Femur (tissue), 1 donor: ENCODE results near the gene RTL5.

Source experiments
- DNase-seq: peaks from one replicate; pipeline ENCODE4 v3.0.0-alpha.2; 2017

Gene RTL5

GRCh38 chrX:72129661-72130060, 2.1 kb downstream of the RTL5 start:
- DNase-seq: no peak

DNA sequence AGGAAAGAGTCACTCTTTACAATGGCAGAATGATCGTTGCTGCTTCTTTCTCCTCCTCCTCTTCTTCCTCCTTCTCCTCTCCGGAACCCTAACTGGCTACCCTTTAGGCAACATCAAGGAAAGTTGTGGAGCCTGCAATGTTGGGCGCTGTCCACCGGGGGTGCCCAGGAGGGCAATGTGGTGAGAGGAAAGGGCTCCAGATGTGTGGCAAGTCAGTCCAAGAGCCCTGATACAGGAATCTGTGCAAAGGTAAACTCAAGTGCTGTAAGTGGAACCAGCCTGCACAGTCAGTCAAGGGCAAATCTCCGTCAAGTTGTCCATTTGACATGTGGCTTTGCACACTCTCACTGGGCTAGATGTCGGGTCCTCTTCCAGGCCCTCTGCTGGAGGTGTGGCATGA, 2.8 kb downstream of the RTL5 start:
- no peak for DNase-seq

- DNase-seq: no peak
These were observed 3.4 kb downstream of the RTL5 start for GRCh38 chrX:72128183-72128834.

- no peak for DNase-seq
These were observed 4.4 kb downstream of the RTL5 start for GRCh38 chrX:72127332-72127731.

DNA sequence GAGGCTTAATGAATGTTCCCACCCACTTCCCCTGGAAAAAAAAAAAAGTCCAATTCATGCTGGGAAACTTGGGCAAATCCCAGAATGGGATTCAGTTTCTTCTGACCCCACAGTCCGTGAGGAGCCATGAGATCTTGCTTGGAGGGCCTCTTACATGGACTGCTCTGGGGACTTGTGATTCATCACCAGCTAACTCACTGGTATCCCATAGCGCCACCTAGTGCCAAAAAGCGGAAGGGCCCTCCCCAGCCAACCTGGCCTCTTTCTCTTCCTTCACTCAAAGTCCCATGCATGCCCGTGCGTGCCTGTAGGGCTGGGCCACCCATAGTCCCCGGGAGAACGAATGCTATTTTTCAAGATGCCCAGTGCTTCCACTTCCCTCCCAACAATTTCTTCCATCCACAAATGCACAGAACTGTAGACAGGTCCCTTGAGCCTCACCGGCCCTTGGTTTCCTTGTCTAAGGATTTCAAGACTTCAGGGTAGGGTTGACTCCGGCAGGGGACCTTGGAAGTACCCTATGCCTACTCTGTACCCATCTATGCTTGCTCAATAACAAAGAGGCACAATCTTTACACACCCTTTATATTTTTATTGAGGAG, 5.1 kb downstream of the RTL5 start:
- DNase-seq: peak; percentile 89

- peak; percentile 30 for DNase-seq
These were observed 5.7 kb downstream of the RTL5 start for GRCh38 chrX:72126048-72126415.

DNA sequence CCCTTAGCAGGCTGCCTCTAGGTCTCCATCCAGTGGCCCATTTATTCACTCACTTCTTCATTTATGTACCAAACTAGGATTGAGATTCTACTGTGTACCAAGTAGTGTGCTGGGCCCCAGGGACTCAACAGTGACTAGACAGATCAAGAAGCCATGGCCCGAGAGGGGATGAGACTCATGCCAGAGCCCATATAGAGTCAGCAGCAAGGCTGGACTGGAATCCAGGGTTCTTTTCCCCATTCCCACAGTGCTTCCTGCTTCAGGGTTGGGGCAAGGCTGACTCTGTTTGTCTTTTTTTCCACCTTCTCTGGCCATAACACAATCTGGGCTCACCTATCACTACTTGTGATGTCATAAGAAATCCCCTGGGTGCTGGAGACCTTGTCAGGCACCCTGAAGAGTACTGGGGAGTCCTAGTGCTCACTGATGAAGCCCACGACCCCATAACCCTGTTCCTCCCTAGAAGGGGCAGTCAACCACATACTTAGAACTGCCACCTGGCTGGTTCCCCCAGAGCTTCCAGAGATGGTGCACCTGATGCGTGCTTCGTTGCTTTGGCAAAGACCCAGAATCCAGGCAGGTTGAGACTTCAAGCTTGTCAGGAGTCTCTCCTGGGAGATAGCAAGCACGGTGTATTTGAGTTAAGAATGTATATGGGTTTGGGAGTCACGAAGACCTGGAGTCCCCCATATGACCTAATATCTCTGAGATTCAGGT, 6.2 kb downstream of the RTL5 start:
- peak; percentile 15 for DNase-seq

- peak; percentile 8 for DNase-seq
These were observed 7.0 kb downstream of the RTL5 start for GRCh38 chrX:72124540-72125201.

GRCh38 chrX:72123471-72124185, 8.1 kb downstream of the RTL5 start:
- peak; percentile 73 for DNase-seq

- DNase-seq: peak; percentile 11
These were observed 8.9 kb downstream of the RTL5 start for GRCh38 chrX:72122621-72123337.

GRCh38 chrX:72121383-72121782, 10.3 kb downstream of the RTL5 start:
- DNase-seq: peak; percentile 71

- no peak for DNase-seq
These were observed 10.9 kb downstream of the RTL5 start for GRCh38 chrX:72120837-72121236.

DNA sequence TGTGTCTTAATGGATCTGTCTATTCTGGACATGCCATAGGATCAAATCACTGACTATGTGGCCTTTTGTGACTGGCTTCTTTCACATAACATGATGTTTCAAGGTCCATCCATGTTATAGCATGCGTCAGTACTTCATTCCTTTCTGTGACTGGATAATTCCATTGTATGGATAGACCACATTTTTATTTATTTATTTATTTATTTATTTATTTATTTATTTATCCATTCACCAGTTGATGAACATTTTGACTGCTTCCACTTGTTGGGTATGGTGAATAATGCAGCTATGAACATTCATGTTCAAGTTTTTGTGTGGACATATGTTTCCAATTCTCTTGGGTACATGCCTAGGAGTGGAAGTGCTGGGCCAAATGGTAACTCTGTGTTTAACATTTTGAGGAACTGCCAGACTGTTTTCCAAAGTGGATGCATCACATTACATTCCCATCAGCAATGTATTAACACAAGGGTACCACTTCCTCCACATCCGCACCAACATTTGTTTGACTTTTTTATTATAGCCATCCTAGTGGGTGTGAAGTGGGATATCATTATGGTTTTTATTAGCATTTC, 14.0 kb downstream of the RTL5 start:
- DNase-seq: no peak

DNA sequence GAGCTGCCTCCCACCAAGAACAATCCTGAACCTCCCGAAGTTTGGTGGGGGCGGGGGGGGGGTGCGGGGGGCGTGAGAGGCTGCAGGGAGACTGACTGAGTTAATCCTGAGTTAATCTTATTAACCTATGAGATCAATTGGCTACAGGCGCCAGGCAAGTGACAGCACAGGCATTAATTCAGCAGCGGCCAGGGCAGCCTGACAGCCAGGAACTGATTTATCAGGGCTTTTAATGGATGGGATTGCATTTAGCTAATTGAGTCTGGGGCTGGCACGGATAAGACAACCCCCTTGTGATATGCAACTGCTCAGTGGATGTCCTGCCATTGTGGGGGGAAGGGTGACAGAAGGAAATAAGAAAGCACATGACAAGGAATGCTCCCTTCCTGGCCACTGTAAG, 16.3 kb downstream of the RTL5 start:
- DNase-seq: no peak

GRCh38 chrX:72114807-72115206, 16.9 kb downstream of the RTL5 start:
- no peak for DNase-seq

DNA sequence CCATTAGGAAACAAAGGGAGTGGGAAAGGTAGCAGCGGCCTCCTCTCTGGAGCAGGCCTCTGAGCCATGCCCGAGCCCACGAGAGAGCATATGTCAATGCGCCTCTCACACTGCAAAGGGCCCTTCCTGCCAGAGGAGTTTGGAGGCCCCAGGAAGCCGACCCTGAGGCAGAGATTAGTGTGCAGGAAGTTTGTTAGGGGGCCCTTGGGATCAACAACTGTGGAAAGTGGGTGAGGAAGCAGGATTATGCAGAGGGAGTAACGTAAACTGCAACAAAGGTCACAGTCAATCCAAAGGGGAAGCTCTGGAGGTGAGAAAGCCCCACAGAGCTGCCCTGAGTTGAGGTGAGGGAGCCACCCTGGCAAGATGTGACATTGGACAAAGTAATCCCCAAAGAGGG, 17.4 kb downstream of the RTL5 start:
- no peak for DNase-seq

- DNase-seq: no peak
These were observed 18.3 kb downstream of the RTL5 start for GRCh38 chrX:72113461-72113860.

DNA sequence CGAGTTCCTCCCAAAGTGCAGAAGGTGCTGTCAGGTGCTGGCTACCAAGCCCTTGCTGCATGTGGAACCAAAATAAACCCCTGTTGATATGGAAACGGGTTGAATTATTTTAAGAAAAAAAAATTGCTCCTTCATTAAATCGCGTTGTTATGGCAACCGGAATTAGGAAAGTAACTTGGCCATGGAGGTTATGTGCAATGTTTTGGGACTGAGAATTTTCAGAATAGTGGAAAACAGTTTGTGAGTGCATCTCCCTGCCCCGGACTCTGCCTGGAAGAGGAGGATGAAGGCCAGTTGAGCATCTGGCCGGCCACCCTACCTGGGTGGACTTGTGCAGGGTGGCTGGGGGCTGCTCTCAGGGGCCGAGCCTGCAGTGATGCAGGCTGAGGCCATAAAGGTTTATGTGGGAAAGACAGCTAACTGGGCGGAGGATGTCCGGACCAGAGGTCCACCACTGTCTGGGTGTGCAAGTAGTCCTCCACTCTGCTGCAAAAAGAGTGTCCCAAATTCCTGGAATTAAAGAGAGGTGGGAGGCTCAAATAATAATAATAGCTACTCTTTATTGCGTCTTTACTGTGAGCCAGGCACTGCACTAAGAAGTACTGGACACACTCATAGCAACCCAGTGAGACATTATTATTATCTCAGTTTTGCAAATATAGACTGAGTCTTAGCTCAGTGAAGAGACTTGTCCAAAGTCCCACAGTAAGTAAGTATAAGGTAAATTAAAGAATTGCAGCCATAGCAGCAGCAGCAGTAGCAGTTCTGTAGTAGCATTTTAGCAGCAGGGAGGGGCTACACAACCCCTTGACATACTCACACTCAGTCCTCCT, 20.6 kb downstream of the RTL5 start:
- DNase-seq: no peak

DNA sequence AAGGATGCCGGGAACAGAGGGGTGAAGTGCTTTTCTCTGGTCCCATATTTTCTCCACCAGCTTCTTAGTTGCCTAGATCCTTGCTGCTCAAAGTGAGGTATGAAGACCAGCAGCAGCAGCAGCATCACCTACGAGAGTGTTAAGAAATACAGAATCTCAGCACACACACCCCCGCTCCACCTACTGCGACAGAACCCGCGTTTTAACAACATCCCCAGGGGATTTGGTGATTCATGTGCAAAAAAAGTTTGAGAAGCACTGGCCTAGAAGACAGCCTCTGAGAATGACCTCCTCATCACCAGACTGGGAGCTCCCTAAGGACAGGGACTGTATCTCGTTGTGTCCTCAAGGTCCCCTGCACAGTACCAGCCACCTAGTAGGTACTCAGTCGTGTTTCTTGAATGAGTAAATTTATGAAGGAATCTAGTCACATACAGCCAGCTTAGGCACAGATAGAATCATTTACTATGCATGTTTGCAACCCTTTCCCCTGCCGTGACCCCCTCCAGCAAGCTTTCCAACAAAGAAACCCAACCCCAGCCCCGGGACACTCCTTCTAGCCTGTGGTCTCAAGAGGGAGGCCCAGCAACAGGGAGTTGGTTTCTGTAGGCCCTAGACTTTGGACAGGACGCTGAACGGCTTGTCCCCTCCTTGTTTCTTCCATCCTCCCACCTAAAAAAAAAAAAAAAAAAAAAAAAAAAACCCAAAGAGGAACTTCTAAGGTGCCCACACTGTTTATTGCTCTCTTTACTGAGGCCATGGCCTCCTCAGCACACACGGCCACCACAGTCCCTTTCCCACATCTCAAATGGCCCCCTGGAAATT, 21.5 kb downstream of the RTL5 start:
- no peak for DNase-seq

- DNase-seq: no peak
These were observed 23.0 kb downstream of the RTL5 start for GRCh38 chrX:72108666-72109065.
